Nucleus accumbens (tissue), 56 donors: ENCODE data around the gene ARHGAP15.
A peak's percentile ranks its signal among the peaks of the same experiment; 100 is the strongest.

Source experiments
- DNase-seq, 56 donors: peaks; one replicate each; lab custom pipeline; 2025; lab: John Stamatoyannopoulos, UW

ARHGAP15 gene

GRCh38 chr2:143333168-143333791 is 204.1 kb downstream of the ARHGAP15 start:
- DNase-seq: no peak

GRCh38 chr2:143333847-143334246 is 204.6 kb downstream of the ARHGAP15 start:
- no peak for DNase-seq

- no peak for DNase-seq
Observed at GRCh38 chr2:143334837-143335236, 205.6 kb downstream of the ARHGAP15 start.

GRCh38 chr2:143336719-143337210 is 207.5 kb downstream of the ARHGAP15 start:
- DNase-seq: no peak

GRCh38 chr2:143341478-143341877 is 212.3 kb downstream of the ARHGAP15 start:
- no peak for DNase-seq

GRCh38 chr2:143344780-143345179 is 215.6 kb downstream of the ARHGAP15 start:
- DNase-seq: no peak

GRCh38 chr2:143345887-143346787 is 216.9 kb downstream of the ARHGAP15 start:
- DNase-seq: no peak

- no peak for DNase-seq
Observed at GRCh38 chr2:143347271-143347695, 218.1 kb downstream of the ARHGAP15 start.

GRCh38 chr2:143347901-143348414 is 218.7 kb downstream of the ARHGAP15 start:
- no peak for DNase-seq

GRCh38 chr2:143354050-143354750 is 225.0 kb downstream of the ARHGAP15 start:
- DNase-seq: no peak

- DNase-seq: no peak
Observed at GRCh38 chr2:143355870-143356269, 226.7 kb downstream of the ARHGAP15 start.

- DNase-seq: peak in 1 of 56 donors; percentile 0
Observed at GRCh38 chr2:143356336-143356735, 227.1 kb downstream of the ARHGAP15 start.

- no peak for DNase-seq
Observed at GRCh38 chr2:143356736-143357446, 227.7 kb downstream of the ARHGAP15 start.

GRCh38 chr2:143357966-143358365 is 228.7 kb downstream of the ARHGAP15 start:
- no peak for DNase-seq

- no peak for DNase-seq
Observed at GRCh38 chr2:143361346-143361745, 232.1 kb downstream of the ARHGAP15 start.

GRCh38 chr2:143371616-143372015 is 242.4 kb downstream of the ARHGAP15 start:
- no peak for DNase-seq

GRCh38 chr2:143375384-143375880 is 246.2 kb downstream of the ARHGAP15 start:
- no peak for DNase-seq

- no peak for DNase-seq
Observed at GRCh38 chr2:143378996-143379395, 249.8 kb downstream of the ARHGAP15 start.

GRCh38 chr2:143379955-143380354 is 250.7 kb downstream of the ARHGAP15 start:
- no peak for DNase-seq

GRCh38 chr2:143382573-143382972 is 253.4 kb downstream of the ARHGAP15 start:
- no peak for DNase-seq
